Endothelial cell of umbilical vein (primary cell): ENCODE data around the gene RRP8. TPM values are rescaled to one million over a fixed set of nuclear protein-coding genes. Genes with fewer than 3 reads are reported as not detected.

Experiments
- BruUV-seq: library from RNA; stranded (reverse); fragments of 400-500 nt; replicated peaks from 2 replicates; lab custom pipeline; 2021; lab: Mats Ljungman, UMichigan
- CTCF ChIA-PET: fragments of 300-600, 350-600 bp; sonication (Branson Sonifier 250); formaldehyde crosslinking; loops from one replicate; lab custom pipeline; 2021; ENCODE audit warnings: antibody characterized with exemption, inconsistent platforms; lab: Charles Lee
- POLR2A ChIA-PET: fragments of 300-600, 350-600 bp; sonication (Branson Sonifier 250); formaldehyde crosslinking; loops from one replicate; lab custom pipeline; 2021; ENCODE audit warnings: antibody characterized with exemption, inconsistent platforms; lab: Charles Lee
- DNase-seq: peaks from one replicate; pipeline ENCODE4 v3.0.0-alpha.2; 2011; ENCODE audit warnings: low read depth, low spot score
- FAIRE-seq: peaks from 2 replicates; lab custom pipeline; 2011; peaks lifted over from hg19 to GRCh38; lab: Jason Lieb, UNC
- H2AFZ ChIP-seq: 2 replicates; pipeline ENCODE4 v1.6.0; 2012; ENCODE audit warnings: low read depth, low read length, control low read depth, inconsistent platforms
- H3K27ac ChIP-seq: 2 replicates; pipeline ENCODE4 v1.5.1; 2011; ENCODE audit warnings: low read depth, mild to moderate bottlenecking, control low read depth, low read length, moderate library complexity; ENCODE audit not compliant: insufficient read depth
- H3K27me3 ChIP-seq, 2 experiments: 2 replicates each; pipeline versions ENCODE4 v1.6.0 to v1.6.1; 2011; ENCODE audit warnings: low read length in 2 of 2, mixed read lengths in 1 of 2; ENCODE audit not compliant: control insufficient read depth in 2 of 2, insufficient read depth in 2 of 2
- H3K36me3 ChIP-seq, 2 experiments: 2 replicates in 1 of 2; 3 replicates in 1 of 2; pipeline ENCODE4 v1.5.1; 2011; ENCODE audit warnings: low read length in 2 of 2, mild to moderate bottlenecking in 1 of 2, moderate library complexity in 1 of 2; ENCODE audit not compliant: control insufficient read depth in 2 of 2, insufficient read depth in 2 of 2; ENCODE audit errors: extremely low read depth in 1 of 2
- H3K4me1 ChIP-seq: 3 replicates; pipeline ENCODE4 v1.5.1; 2011; ENCODE audit warnings: mild to moderate bottlenecking, low read length; ENCODE audit not compliant: control insufficient read depth, insufficient read depth; ENCODE audit errors: extremely low read depth
- H3K4me2 ChIP-seq: 2 replicates; pipeline ENCODE4 v1.6.1; 2011; ENCODE audit warnings: low read length, control low read depth, mixed read lengths; ENCODE audit not compliant: insufficient read depth
- H3K4me3 ChIP-seq, 3 experiments: fragments of 200-600 bp in 1 of 3; sonication (generic), shearing (Covaris generic) in 1 of 3; replicated peaks in 1 of 3; 2 replicates each; pipeline ENCODE4 v1.5.1; 2011 to 2016; ENCODE audit warnings: control low read depth in 3 of 3, low read length in 3 of 3, mild to moderate bottlenecking in 2 of 3, inconsistent platforms in 1 of 3, low read depth in 1 of 3, moderate library complexity in 1 of 3; ENCODE audit not compliant: insufficient read depth in 1 of 3
- H3K79me2 ChIP-seq: 2 replicates; pipeline ENCODE4 v1.6.0; 2012; ENCODE audit warnings: low read length, inconsistent platforms; ENCODE audit not compliant: control insufficient read depth, insufficient read depth
- H3K9ac ChIP-seq: replicated peaks from 2 replicates; pipeline ENCODE3; 2011; ENCODE audit warnings: low read length, control low read depth; ENCODE audit not compliant: insufficient read depth; ENCODE audit errors: extremely low read depth
- H3K9me1 ChIP-seq: replicated peaks from 3 replicates; pipeline ENCODE4 v1.6.0; 2011; ENCODE audit warnings: mild to moderate bottlenecking, low read length; ENCODE audit not compliant: control insufficient read depth, insufficient read depth; ENCODE audit errors: extremely low read depth
- H3K9me3 ChIP-seq: replicated peaks from 2 replicates; pipeline ENCODE4 v1.5.1; 2012; ENCODE audit warnings: low read length, inconsistent platforms; ENCODE audit not compliant: control insufficient read depth, insufficient read depth
- H4K20me1 ChIP-seq: replicated peaks from 2 replicates; pipeline ENCODE3; 2011; ENCODE audit warnings: mild to moderate bottlenecking, low read length; ENCODE audit not compliant: control insufficient read depth, insufficient read depth; ENCODE audit errors: extremely low read depth
- EZH2 ChIP-seq: IDR thresholded peaks from 2 replicates; pipeline ENCODE4 v1.6.1; 2012; ENCODE audit warnings: borderline replicate concordance, low read depth, mild to moderate bottlenecking, moderate library complexity, low read length, inconsistent platforms; ENCODE audit not compliant: severe bottlenecking
- MYC ChIP-seq: IDR thresholded peaks from one replicate; pipeline ENCODE4 v1.6.1; 2011; ENCODE audit warnings: mild to moderate bottlenecking, low read depth, low read length
- POLR2AphosphoS5 ChIP-seq: IDR thresholded peaks from 2 replicates; pipeline ENCODE4 v1.6.1; 2012; ENCODE audit warnings: low read depth, mild to moderate bottlenecking, control low read depth, low read length, moderate library complexity; ENCODE audit not compliant: insufficient read depth
- dilution Hi-C: fragments of 300-500 bp; cut with MboI; formaldehyde crosslinking; loops from one replicate; pipeline ENCODE4 v1.15.0; 2019; ENCODE audit warnings: low sequenced_read_pairs; ENCODE audit not compliant: extremely low pct_ligation_motif_present
- intact Hi-C: fragments of 100-400 bp; cut with micrococcal nuclease; formaldehyde crosslinking; loops from one replicate; pipeline ENCODE4 v1.10.0; 2022
- polyA plus RNA-seq, 4 experiments: library from polyadenylated mRNA; depleted of rRNA in 3 of 4; stranded (reverse) in 3 of 4; unstranded in 1 of 4; fragments of >200 nt; gene quantifications; 2 replicates each; pipeline versions ENCODE4 v1.2.1 to v1.2.3, GENCODE V29; 2011 to 2012; ENCODE audit warnings: missing spikeins in 1 of 4
- total RNA-seq: library from RNA; stranded (reverse); gene quantifications from 2 replicates; pipeline ENCODE4 v1.2.3, GENCODE V29; 2021
- TF ChIP-seq, protein P1 (sequence below), 2 donors: IDR thresholded peaks; 1 replicate in 1 of 2; 2 replicates in 1 of 2; pipeline ENCODE4 v1.5.1; 2011; ENCODE audit warnings: low read length in 2 of 2, mild to moderate bottlenecking in 2 of 2, moderate library complexity in 2 of 2, control low read depth in 1 of 2, inconsistent platforms in 1 of 2, low read depth in 1 of 2; ENCODE audit not compliant: insufficient read depth in 1 of 2; ENCODE audit errors: extremely low read depth in 1 of 2

The RRP8 gene
- total and polyA plus RNA-seq, 2 donors (not counting 3 experiments of a cell fraction or from before 2014, with no cell fraction given), result 6.4 to 19.4 TPM

DNA sequence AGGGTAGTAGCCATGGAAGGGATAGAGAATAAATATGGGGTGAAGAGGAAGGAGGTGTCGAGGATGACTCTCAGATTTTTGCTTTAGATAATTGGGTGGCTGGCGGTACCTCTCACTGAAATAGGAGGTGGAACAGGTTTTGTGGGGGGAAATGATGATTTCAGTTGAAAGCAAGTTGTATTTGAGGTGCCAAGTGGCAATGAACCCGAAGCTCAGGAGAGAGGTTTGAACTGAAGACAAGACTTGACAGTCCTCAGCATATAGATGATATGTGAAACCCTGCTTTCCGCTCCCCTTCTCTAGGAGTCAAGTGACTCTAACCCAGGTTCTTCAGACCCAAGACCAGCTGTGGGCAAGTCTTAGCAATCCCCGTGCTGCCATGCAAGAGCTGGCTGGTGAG is 33.7 kb downstream of the RRP8 start:
- Histone ChIP-seq H3K4me2 (no peak overlapping the region), H3K36me3 (no peaks in the 10 kb centered on the region), H3K27me3 (no peaks in the 10 kb centered on the region), H4K20me1 (no peaks in the 10 kb centered on the region), H2AFZ (no peak overlapping the region), H3K4me3 (no peak overlapping the region), H3K9me3 (no peaks in the 10 kb centered on the region), H3K79me2 (no peaks in the 10 kb centered on the region), H3K27ac (no peak overlapping the region), H3K9ac (no peak overlapping the region), H3K4me1 (peaks cover 6% of the 10 kb centered on the region), H3K9me1 (no peaks in the 10 kb centered on the region)
- dilution Hi-C loops (no loop called here), intact Hi-C loops (no loop called here)
- BruUV-seq, result no TSS peak
- FAIRE-seq (no peak), DNase-seq (no peak)
- ChIA-PET CTCF (interaction anchor here (1.3 to 2.8 kb wide), 3 partner anchors 34 to 48 kb away, joined by 3 to 23 read pairs (median 6); partner anchors contain the start of genes ILK and RRP8), POLR2A (interaction anchor here (0.5 kb wide), 1 partner anchor 16 kb away, joined by 3 read pairs; no protein-coding TSS in a partner anchor)
- TF ChIP-seq, protein P1, sequence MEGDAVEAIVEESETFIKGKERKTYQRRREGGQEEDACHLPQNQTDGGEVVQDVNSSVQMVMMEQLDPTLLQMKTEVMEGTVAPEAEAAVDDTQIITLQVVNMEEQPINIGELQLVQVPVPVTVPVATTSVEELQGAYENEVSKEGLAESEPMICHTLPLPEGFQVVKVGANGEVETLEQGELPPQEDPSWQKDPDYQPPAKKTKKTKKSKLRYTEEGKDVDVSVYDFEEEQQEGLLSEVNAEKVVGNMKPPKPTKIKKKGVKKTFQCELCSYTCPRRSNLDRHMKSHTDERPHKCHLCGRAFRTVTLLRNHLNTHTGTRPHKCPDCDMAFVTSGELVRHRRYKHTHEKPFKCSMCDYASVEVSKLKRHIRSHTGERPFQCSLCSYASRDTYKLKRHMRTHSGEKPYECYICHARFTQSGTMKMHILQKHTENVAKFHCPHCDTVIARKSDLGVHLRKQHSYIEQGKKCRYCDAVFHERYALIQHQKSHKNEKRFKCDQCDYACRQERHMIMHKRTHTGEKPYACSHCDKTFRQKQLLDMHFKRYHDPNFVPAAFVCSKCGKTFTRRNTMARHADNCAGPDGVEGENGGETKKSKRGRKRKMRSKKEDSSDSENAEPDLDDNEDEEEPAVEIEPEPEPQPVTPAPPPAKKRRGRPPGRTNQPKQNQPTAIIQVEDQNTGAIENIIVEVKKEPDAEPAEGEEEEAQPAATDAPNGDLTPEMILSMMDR (IDR thresholded peaks at IDR 0.05; ENCODE audit: extremely low read depth in 1 of 2, insufficient read depth in 1 of 2, low read depth in 1 of 2, low read length in 2 of 2), result no peak
- no peak for TF ChIP-seq EZH2

DNA sequence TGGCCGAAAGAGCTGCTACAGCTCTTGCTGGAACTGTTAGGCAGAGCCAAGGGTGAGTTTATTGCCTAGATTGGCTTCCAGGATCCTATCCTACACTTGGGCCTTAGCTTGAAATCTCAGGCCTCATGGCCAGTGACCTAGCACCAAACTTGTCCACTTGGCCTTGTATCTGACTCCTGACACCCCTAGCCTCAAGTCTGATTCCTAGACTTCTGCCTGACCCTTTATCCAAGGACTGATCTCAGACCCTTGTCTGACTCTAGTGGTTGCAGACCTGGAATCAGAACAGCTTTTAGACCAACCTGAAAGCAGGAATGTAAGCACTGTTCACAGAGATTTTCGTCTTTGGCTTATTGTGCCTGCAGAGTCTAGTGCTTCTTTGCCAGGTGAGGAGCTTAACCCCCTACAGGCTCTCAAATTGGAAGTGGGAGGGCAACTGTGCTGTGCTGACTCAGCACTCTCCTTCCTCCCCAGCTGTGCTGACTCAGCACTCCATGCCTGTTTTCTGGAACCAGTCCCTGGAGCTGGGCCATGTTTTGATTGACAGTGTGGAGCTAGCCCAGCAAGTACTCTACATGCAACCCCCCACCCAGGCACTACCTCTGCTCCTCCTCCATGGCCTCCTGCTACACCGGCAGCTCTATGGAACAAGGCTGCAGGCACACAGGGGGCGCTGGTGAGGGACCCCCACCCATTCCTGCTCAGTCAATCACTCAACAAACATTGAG is 35.1 kb downstream of the RRP8 start:
- no peaks in the 10 kb centered on the region for H3K79me2 ChIP-seq
- H3K36me3 ChIP-seq, result no peaks in the 10 kb centered on the region
- dilution Hi-C loops, result no loop called here
- H3K27me3 ChIP-seq, result no peaks in the 10 kb centered on the region
- no peak overlapping the region for H3K4me3 ChIP-seq
- CTCF ChIA-PET, result interaction anchor here (0.8 to 2.8 kb wide), 7 partner anchors 9 to 149 kb away, joined by 3 to 23 read pairs (median 4); partner anchors contain the start of genes APBB1, ILK and RRP8
- no peak overlapping the region for H3K4me2 ChIP-seq
- FAIRE-seq (peak; percentile 76), DNase-seq (peak; percentile 66)
- no peak overlapping the region for H2AFZ ChIP-seq
- no peak overlapping the region for H3K9ac ChIP-seq
- H3K27ac ChIP-seq, result no peak overlapping the region
- TF ChIP-seq POLR2AphosphoS5, result peak; percentile 43
- TF ChIP-seq EZH2, result no peak
- no peak for TF ChIP-seq MYC
- no peaks in the 10 kb centered on the region for H4K20me1 ChIP-seq
- POLR2A ChIA-PET, result no interaction called here
- H3K4me1 ChIP-seq, result peaks cover 6% of the 10 kb centered on the region
- no peaks in the 10 kb centered on the region for H3K9me3 ChIP-seq
- intact Hi-C loops, result loop anchor here (1.0 kb wide), 1 partner anchor 67 kb away; no protein-coding TSS in a partner anchor
- no TSS peak for BruUV-seq
- H3K9me1 ChIP-seq, result no peaks in the 10 kb centered on the region
